GM23248 (cell line): ENCODE data around the gene IL24.

Source experiments
- EZH2 ChIP-seq: fragments of 200-600 bp; sonication (generic); IDR thresholded peaks from 2 replicates; pipeline ENCODE4 v1.6.1; 2018; ENCODE audit warnings: antibody characterized with exemption, mild to moderate bottlenecking; ENCODE audit not compliant: insufficient read depth, poor library complexity, severe bottlenecking
- EZH2phosphoT487 ChIP-seq: fragments of 200-600 bp; sonication (generic); IDR thresholded peaks from 2 replicates; pipeline ENCODE4 v1.6.1; 2018; ENCODE audit warnings: antibody characterized with exemption, moderate library complexity, mild to moderate bottlenecking, low read depth; ENCODE audit not compliant: insufficient read depth

GRCh38 chr1:206882555-206882954 is 14.7 kb upstream of the IL24 start:
- TF ChIP-seq EZH2: no peak
- no peak for TF ChIP-seq EZH2phosphoT487
